Neural progenitor cell (in vitro differentiated cells): ENCODE data around the gene TBC1D1.

ENCODE experiments used
- CTCF ChIP-seq: fragments of 200-600 bp; sonication (generic); IDR thresholded peaks from 2 replicates; pipeline ENCODE4 v1.5.1; 2017; ENCODE audit warnings: antibody characterized with exemption, mild to moderate bottlenecking
- EZH2phosphoT487 ChIP-seq: fragments of 200-600 bp; sonication (generic); IDR thresholded peaks from 2 replicates; pipeline ENCODE4 v1.6.1; 2017; ENCODE audit warnings: antibody characterized with exemption

- TF ChIP-seq CTCF (peak; percentile 100), EZH2phosphoT487 (no peak)
These were observed 288.9 kb downstream of the TBC1D1 start for GRCh38 chr4:38179690-38180377.
